GM18868 (cell line): ENCODE results near the gene C1orf21.

ENCODE experiments used
- ATAC-seq: cut with Tn5 transposase; IDR thresholded peaks from one replicate; pipeline ENCODE4 v1.9.1; 2021; ENCODE audit warnings: mild to moderate bottlenecking, moderate library complexity; ENCODE audit not compliant: unreplicated experiment

Gene C1orf21

GRCh38 chr1:184624051-184624450, 237.2 kb downstream of the C1orf21 start:
- no peak for ATAC-seq

- ATAC-seq, result no peak
These were observed 237.8 kb downstream of the C1orf21 start for GRCh38 chr1:184624626-184625025.

- ATAC-seq, result no peak
These were observed 238.4 kb downstream of the C1orf21 start for GRCh38 chr1:184625271-184625670.

GRCh38 chr1:184626076-184627006, 239.5 kb downstream of the C1orf21 start:
- peak; percentile 70 for ATAC-seq

- ATAC-seq, result no peak
These were observed 240.1 kb downstream of the C1orf21 start for GRCh38 chr1:184627007-184627341.

- no peak for ATAC-seq
These were observed 242.4 kb downstream of the C1orf21 start for GRCh38 chr1:184629266-184629665.

GRCh38 chr1:184630679-184631060, 243.8 kb downstream of the C1orf21 start:
- ATAC-seq, result no peak

GRCh38 chr1:184632415-184633175, 245.8 kb downstream of the C1orf21 start:
- ATAC-seq, result no peak

GRCh38 chr1:184633785-184634184, 247.0 kb downstream of the C1orf21 start:
- no peak for ATAC-seq

- no peak for ATAC-seq
These were observed 247.5 kb downstream of the C1orf21 start for GRCh38 chr1:184634296-184634695.

GRCh38 chr1:184635347-184635979, 248.6 kb downstream of the C1orf21 start:
- ATAC-seq, result no peak

- ATAC-seq, result no peak
These were observed 249.2 kb downstream of the C1orf21 start for GRCh38 chr1:184635980-184636431.

GRCh38 chr1:184637664-184638240, 250.9 kb downstream of the C1orf21 start:
- ATAC-seq, result no peak

- ATAC-seq, result no peak
These were observed 252.4 kb downstream of the C1orf21 start for GRCh38 chr1:184639205-184639604.

GRCh38 chr1:184640505-184640904, 253.7 kb downstream of the C1orf21 start:
- ATAC-seq, result no peak

- ATAC-seq, result no peak
These were observed 255.1 kb downstream of the C1orf21 start for GRCh38 chr1:184641894-184642293.

GRCh38 chr1:184643661-184644060, 256.8 kb downstream of the C1orf21 start:
- ATAC-seq, result no peak

GRCh38 chr1:184644771-184645170, 257.9 kb downstream of the C1orf21 start:
- no peak for ATAC-seq

- ATAC-seq, result no peak
These were observed 259.4 kb downstream of the C1orf21 start for GRCh38 chr1:184646178-184646701.

GRCh38 chr1:184646824-184647223, 260.0 kb downstream of the C1orf21 start:
- ATAC-seq, result no peak

- ATAC-seq, result no peak
These were observed 260.6 kb downstream of the C1orf21 start for GRCh38 chr1:184647471-184647870.
